ENCODE data around the gene C19orf67.

Gene C19orf67

GRCh38 chr19:14091081-14091812, 5.7 kb upstream of the C19orf67 start:
- Histone ChIP-seq H3K4me1 (ENCODE audit: control insufficient read depth, insufficient read depth, low read length) (no peaks in the 10 kb centered on the region), H3K9ac (ENCODE audit: low read depth, low read length) (no peak overlapping the region), H3K27me3 (ENCODE audit: control insufficient read depth, insufficient read depth, low read length) (peaks cover 11% of the 10 kb centered on the region), H3K4me3 (ENCODE audit: low read depth, low read length) (peak overlapping the region; percentile 69), H3K9me3 (ENCODE audit: control insufficient read depth, insufficient read depth, low read length) (no peaks in the 10 kb centered on the region), H3K36me3 (ENCODE audit: control insufficient read depth, insufficient read depth, low read length) (peaks cover 2% of the 10 kb centered on the region)

DNA sequence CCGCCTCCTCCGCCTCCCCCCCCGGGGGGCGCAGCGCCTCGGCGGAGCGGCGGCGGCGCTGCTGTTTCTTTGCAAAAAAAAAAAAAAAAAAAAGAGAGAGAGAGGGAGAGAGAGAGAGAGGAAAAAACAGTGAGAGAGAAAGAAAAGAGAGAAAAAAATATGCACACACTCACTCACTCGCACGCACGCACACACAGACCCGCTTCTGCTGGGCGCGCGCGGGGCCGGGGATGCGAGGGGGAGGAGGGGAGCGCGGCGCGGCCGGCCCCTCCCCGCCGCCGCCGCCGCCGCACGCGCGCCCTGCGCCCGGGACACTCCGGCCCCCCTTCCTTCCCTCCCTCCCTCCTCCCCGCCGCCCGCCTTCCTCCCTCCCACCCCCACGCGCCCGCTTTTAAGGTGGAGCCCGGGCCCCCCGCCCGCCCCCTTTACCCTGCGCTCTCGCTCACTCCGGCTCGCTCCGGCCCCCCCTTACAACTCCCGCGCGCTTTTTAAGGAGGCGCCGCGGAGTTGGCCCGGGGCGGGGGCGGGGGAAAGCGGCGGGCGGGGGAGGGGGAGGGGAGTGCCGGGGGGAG, 5.0 kb upstream of the C19orf67 start, which contains the start of gene SAMD1:
TSS of gene SAMD1 (minus strand) at position 243 of the 572 bp plus-strand sequence.
- Histone ChIP-seq H3K9ac (ENCODE audit: low read depth, low read length) (no peak within 1 kb of the TSS), H3K4me3 (ENCODE audit: low read depth, low read length) (peak within 1 kb of the TSS; percentile 69), H3K36me3 (ENCODE audit: control insufficient read depth, insufficient read depth, low read length) (peaks cover 2% of the 10 kb centered on the region), H3K27me3 (ENCODE audit: control insufficient read depth, insufficient read depth, low read length) (peaks cover 13% of the 10 kb centered on the region), H3K9me3 (ENCODE audit: control insufficient read depth, insufficient read depth, low read length) (no peaks in the 10 kb centered on the region), H3K4me1 (ENCODE audit: control insufficient read depth, insufficient read depth, low read length) (no peaks in the 10 kb centered on the region)

- no peaks in the 10 kb centered on the region for H3K9me3 ChIP-seq (ENCODE audit: control insufficient read depth, insufficient read depth, low read length)
- no peak overlapping the region for H3K9ac ChIP-seq (ENCODE audit: low read depth, low read length)
- H3K36me3 ChIP-seq (ENCODE audit: control insufficient read depth, insufficient read depth, low read length), result peaks cover 2% of the 10 kb centered on the region
- H3K4me1 ChIP-seq (ENCODE audit: control insufficient read depth, insufficient read depth, low read length), result no peaks in the 10 kb centered on the region
- H3K4me3 ChIP-seq (ENCODE audit: low read depth, low read length), result peak overlapping the region; percentile 60
- H3K27me3 ChIP-seq (ENCODE audit: control insufficient read depth, insufficient read depth, low read length), result peaks cover 16% of the 10 kb centered on the region
These were observed 4.3 kb upstream of the C19orf67 start for GRCh38 chr19:14089662-14090508.

DNA sequence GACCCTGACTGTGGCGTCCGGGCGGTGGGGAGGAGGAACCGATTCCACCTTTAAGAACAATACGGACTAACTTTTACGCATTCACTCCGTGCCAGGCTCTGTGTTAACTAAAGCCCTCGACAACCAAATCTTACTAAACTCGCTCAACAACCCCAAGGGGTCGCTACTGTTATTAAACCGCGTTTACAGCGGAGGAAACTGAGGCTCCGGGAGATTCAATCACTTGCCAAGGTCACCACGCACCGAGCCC, 3.8 kb upstream of the C19orf67 start:
- peak overlapping the region; percentile 60 for H3K4me3 ChIP-seq (ENCODE audit: low read depth, low read length)
- H3K36me3 ChIP-seq (ENCODE audit: control insufficient read depth, insufficient read depth, low read length), result peaks cover 2% of the 10 kb centered on the region
- H3K9ac ChIP-seq (ENCODE audit: low read depth, low read length), result no peak overlapping the region
- no peaks in the 10 kb centered on the region for H3K4me1 ChIP-seq (ENCODE audit: control insufficient read depth, insufficient read depth, low read length)
- H3K9me3 ChIP-seq (ENCODE audit: control insufficient read depth, insufficient read depth, low read length), result no peaks in the 10 kb centered on the region
- H3K27me3 ChIP-seq (ENCODE audit: control insufficient read depth, insufficient read depth, low read length), result peaks cover 18% of the 10 kb centered on the region

DNA sequence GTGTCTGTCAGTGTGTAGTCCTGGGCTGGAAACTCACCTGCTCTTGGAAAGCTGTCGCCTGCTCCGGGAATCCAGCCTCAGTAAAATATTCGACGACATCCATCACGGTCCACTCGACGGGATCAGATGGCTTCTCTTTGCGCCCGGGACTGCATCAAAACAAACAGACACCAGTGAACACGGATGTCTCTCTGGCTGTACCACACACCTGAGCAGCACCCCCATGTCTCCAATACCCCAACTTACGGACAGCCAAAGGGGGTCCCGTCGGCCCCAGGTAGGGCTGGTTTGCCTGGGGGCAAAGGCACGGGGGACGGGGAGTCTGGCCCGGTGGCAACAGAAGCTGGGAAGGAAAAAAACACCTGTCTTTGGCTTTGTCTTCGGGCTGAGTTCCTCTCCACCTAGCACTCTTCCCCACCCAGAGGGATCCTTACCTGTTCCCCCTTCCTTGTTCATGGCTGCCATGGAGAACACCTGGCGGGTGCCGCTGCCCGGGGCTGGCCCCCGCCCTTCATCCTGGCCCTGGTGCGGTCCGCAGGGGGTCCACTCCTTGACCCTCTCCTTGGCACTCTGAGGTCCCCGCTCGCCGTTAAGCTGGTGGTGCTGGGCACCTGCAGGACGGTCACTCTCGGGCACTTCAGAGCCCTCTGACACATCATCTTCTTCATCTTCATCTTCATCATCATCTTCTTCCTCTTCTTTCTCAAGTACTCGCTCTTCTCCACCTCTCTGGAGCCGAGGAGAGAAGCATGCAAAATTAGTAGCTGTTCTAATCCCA, 3.2 kb upstream of the C19orf67 start:
- Histone ChIP-seq H3K4me1 (ENCODE audit: control insufficient read depth, insufficient read depth, low read length) (no peaks in the 10 kb centered on the region), H3K4me3 (ENCODE audit: low read depth, low read length) (peak overlapping the region; percentile 60)

GRCh38 chr19:14086098-14086497, 515 bp upstream of the C19orf67 start:
- Histone ChIP-seq H3K27me3 (ENCODE audit: control insufficient read depth, insufficient read depth, low read length) (peaks cover 25% of the 10 kb centered on the region), H3K4me3 (ENCODE audit: low read depth, low read length) (peak overlapping the region; percentile 46), H3K36me3 (ENCODE audit: control insufficient read depth, insufficient read depth, low read length) (peaks cover 2% of the 10 kb centered on the region), H3K9me3 (ENCODE audit: control insufficient read depth, insufficient read depth, low read length) (no peaks in the 10 kb centered on the region), H3K4me1 (ENCODE audit: control insufficient read depth, insufficient read depth, low read length) (peaks cover 3% of the 10 kb centered on the region), H3K9ac (ENCODE audit: low read depth, low read length) (no peak overlapping the region)

More for the DNA sequence above, 3.2 kb upstream of the C19orf67 start:
- Histone ChIP-seq H3K9me3 (ENCODE audit: control insufficient read depth, insufficient read depth, low read length) (no peaks in the 10 kb centered on the region), H3K27me3 (ENCODE audit: control insufficient read depth, insufficient read depth, low read length) (peaks cover 23% of the 10 kb centered on the region), H3K36me3 (ENCODE audit: control insufficient read depth, insufficient read depth, low read length) (peaks cover 2% of the 10 kb centered on the region), H3K9ac (ENCODE audit: low read depth, low read length) (no peak overlapping the region)

DNA sequence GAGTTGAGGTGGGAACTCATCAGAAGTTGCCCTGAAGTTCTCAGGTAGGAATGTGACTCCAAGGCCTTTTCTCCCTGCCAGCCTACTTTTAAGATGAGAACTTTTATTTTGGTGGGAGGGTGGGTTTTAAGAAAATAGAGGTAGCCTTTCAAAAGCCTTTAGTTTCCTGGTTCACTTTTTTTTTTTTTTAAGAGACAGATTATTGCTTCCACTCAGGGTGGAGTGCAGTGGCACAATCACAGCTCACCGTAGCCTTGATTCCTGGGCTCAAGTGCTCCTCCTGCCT, 3.0 kb downstream of the C19orf67 start:
- peaks cover 3% of the 10 kb centered on the region for H3K4me1 ChIP-seq (ENCODE audit: control insufficient read depth, insufficient read depth, low read length)
- peaks cover 22% of the 10 kb centered on the region for H3K27me3 ChIP-seq (ENCODE audit: control insufficient read depth, insufficient read depth, low read length)
- no peak overlapping the region for H3K9ac ChIP-seq (ENCODE audit: low read depth, low read length)
- H3K4me3 ChIP-seq (ENCODE audit: low read depth, low read length), result no peak overlapping the region
- no peaks in the 10 kb centered on the region for H3K9me3 ChIP-seq (ENCODE audit: control insufficient read depth, insufficient read depth, low read length)
- no peaks in the 10 kb centered on the region for H3K36me3 ChIP-seq (ENCODE audit: control insufficient read depth, insufficient read depth, low read length)

DNA sequence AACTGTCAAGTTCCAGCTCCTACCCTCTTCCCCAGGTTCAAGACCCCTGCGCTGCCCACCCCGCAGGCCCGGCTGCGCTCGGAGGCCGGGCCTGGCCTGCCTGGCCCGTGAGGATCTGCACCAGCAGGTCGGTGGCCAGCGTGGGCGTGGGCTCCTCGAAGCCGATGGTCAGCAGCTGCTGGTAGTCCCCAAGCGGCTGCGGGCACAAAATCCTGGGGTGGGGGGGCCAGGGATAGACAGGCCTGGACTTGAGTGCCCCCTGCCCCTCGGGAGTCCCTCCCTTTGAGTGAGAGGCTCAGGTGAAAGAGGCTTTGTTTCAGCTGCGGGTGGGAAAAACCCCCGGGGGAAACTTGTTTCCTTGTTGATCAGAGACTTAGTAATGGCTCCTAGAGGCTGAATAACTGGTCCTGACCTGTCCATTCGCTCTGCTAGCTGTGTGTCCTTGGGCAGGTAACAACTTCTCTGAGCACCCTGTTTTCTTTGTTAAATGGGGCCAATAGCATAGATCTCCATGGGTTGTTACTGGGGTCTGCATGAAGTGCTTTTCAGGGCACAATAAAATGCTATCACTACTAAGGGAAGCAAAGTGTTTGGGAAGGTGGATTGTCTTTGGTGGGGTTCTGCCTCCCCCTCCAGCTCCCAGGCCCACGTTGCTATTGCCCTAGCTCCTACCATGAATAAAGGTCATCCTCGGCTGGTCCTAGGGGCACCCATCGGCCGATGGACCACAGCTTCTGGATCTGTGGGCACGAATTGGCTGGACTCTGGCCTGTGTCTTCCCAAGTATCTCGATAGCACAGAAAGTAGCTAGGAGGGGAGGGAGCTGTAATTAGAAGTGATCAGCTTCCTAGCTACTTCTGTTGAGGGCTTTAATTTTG, 3.5 kb downstream of the C19orf67 start:
- H3K27me3 ChIP-seq (ENCODE audit: control insufficient read depth, insufficient read depth, low read length), result peaks cover 25% of the 10 kb centered on the region
- H3K4me3 ChIP-seq (ENCODE audit: low read depth, low read length), result peak overlapping the region; percentile 86
- peak overlapping the region; percentile 47 for H3K9ac ChIP-seq (ENCODE audit: low read depth, low read length)
- H3K9me3 ChIP-seq (ENCODE audit: control insufficient read depth, insufficient read depth, low read length), result no peaks in the 10 kb centered on the region
- no peaks in the 10 kb centered on the region for H3K36me3 ChIP-seq (ENCODE audit: control insufficient read depth, insufficient read depth, low read length)
- peaks cover 3% of the 10 kb centered on the region for H3K4me1 ChIP-seq (ENCODE audit: control insufficient read depth, insufficient read depth, low read length)

DNA sequence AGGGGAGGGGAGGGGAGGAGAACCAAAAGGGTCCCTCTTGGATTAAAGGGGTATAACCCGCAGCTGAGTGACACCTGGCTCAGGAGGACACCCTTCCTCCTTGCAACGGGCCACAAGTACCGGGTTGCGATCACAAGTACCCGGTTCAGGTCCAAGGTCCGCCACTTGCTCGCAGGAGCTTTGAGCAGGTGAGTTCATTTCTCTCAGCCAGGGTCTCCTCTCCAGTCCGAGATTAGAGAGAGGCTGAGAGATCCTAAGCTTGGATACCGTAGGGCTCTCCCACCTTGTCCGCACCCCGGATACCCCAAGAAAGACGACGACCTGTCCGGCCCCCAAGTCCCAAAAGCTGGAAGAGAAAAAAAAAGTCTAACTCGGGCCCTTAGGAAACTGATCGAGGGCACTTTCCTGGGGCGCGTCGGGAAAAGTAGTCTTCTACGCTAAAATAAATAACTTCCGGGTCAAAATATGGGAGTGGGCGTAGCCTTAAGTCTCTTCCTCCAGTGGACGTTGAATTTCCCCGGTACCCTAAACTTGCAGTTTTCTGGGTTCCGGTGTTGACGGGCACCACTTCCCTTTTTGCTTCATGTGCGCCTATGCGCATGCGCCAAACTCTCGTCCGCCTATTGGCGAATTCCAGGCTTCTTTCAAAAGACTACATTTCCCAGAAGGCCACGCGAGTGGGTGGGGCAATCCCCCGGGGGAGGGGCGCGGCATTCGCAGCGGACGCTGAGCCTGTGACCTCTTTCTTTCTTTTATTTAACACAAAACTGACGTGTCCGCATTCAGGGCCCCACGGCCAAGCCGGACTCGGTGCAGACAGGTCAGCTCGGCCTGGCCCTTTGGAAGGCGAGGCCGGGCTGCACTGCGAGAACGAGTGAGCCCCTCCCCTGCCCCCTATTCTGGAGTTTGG, 4.4 kb downstream of the C19orf67 start:
- peaks cover 22% of the 10 kb centered on the region for H3K27me3 ChIP-seq (ENCODE audit: control insufficient read depth, insufficient read depth, low read length)
- H3K9me3 ChIP-seq (ENCODE audit: control insufficient read depth, insufficient read depth, low read length), result no peaks in the 10 kb centered on the region
- H3K4me1 ChIP-seq (ENCODE audit: control insufficient read depth, insufficient read depth, low read length), result peaks cover 3% of the 10 kb centered on the region
- peak overlapping the region; percentile 86 for H3K4me3 ChIP-seq (ENCODE audit: low read depth, low read length)
- H3K9ac ChIP-seq (ENCODE audit: low read depth, low read length), result peak overlapping the region; percentile 85
- H3K36me3 ChIP-seq (ENCODE audit: control insufficient read depth, insufficient read depth, low read length), result no peaks in the 10 kb centered on the region

DNA sequence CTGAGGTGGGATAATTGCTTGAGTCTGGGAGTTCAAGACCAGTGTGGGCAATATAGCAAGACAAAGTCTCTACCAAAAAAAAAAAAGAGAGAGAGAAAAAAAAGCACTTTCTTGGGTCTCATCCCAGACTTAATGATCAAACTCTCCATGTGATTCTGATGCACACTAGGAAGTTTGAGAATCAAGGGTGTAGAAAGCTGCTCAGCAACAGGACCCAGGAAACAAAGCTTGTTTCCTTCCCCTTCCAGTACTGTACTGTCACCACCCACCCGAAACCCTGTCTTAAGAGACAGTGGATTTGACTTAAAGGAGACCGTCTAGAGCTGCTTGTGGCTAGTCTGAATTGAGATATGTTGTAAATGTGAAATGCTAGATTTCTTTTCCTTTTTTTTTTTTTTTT, 7.2 kb downstream of the C19orf67 start:
- Histone ChIP-seq H3K9me3 (ENCODE audit: control insufficient read depth, insufficient read depth, low read length) (no peaks in the 10 kb centered on the region), H3K36me3 (ENCODE audit: control insufficient read depth, insufficient read depth, low read length) (no peaks in the 10 kb centered on the region), H3K4me3 (ENCODE audit: low read depth, low read length) (no peak overlapping the region), H3K4me1 (ENCODE audit: control insufficient read depth, insufficient read depth, low read length) (peaks cover 3% of the 10 kb centered on the region), H3K27me3 (ENCODE audit: control insufficient read depth, insufficient read depth, low read length) (peaks cover 35% of the 10 kb centered on the region), H3K9ac (ENCODE audit: low read depth, low read length) (no peak overlapping the region)
